ENCODE data around the gene DAGLB.
A peak's percentile ranks its signal among the peaks of the same experiment; 100 is the strongest.
"Not testable (repeated sequence)": the region's sequence is repeated elsewhere in the genome, so short reads cannot be mapped to it uniquely, and the experiment has no call there.

DAGLB gene

DNA sequence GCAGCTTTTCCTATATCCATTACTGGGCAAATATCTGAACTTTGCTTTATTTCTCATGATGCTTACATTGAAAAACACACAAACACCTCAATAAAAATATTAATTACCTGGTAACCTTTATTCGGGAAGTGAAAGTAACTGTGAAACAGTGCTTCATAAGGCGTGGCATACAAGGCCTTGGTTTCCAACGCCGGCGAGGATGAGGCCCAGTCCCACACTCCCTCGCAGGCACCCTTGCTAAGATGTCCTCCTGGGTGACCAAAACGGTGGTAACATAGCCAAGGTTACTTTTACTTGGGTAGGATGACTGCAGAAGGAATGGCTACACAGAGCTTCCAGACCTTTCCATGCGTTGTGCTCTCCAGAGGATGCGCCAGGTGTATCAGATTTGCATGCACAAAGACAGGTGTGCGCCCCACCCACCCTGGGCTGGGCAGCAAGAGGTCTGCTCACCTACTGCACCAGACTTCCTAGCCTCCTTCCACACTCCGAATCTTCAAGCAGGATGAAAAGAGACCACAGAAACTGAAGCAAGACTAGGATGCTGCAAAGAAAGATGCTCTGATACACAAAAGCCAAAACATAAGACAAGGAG, 13.3 kb upstream of the DAGLB start:
- no peak for DNase-seq

DNA sequence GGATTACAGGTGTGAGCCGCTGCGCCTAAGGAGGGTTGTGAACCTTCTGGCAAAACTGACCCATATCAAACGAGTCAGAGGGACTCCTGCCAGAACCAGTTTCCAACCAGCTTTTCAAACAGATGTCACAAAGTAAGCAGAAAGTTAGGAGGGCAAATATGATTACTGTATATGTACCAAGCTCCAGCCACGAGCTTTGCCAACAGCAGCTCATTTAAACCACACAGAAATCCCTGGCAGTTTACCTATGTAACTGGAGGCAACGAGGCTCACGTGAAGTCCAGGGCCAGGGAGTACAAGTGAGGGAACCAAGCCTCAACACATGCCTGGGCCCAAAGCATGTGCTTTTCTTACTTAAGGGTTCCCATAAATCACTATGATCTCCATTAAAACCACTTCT, 12.5 kb upstream of the DAGLB start:
- no peak for DNase-seq

DNA sequence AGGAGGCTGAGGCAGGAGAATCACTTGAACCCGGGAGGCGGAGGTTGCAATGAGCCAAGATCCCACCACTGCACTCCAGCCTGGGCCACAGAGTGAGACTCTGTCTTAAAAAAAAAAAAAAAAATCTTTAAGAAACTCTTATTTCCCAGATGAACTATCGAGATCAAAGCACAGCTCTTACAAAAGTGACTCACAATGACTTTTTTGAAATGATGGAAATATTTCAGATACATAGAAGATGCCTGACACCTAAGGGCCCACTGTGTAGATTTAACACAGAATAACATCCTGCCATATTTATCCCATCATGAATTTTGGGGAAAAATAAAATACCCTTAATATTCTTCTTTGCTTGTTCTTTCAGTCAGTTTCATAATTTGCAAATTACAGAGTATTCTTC, 10.9 kb upstream of the DAGLB start:
- DNase-seq = not testable (repeated sequence)

DNA sequence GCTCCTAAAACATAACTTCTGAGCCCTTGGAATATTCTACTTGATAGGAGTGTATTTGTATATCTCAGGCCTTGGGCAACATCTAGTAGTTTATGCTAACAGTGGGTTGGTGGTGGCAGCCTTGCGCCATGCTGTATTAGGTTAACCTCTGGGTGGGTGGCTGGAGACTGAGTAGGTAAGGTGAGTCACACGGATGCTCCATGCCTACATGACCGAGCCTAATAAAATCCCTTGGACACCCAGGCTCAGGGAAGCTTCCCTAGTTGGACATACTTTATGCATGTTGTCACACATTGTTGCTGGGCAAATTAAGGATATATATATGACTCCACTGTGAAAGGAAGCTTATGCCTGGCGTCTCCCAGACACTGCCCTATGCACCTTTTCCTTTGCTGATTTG, 6.0 kb upstream of the DAGLB start:
- DNase-seq = no peak

DNA sequence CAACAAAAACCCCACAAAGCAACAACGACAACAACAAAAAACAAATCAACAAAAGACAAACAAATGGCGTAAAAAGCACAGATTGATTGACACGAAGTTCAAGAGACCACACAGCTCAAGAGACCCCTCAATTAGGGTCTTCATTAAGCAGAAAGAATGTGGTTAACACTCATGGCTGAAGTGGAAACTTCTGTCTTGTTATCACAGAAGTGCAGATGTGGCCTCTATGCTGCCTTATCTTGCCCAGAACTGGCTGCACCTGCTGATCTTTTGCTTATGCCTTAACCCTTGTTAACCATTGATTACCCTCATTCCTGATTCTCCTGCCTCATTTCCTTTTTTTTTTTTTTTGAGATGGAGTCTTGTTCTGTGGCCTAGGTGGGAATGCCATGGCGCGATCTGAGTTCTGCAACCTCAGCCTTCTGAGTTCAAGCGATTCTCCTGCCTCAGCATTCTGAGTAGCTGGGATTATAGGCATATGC, 3.5 kb upstream of the DAGLB start:
- no peak for DNase-seq

DNA sequence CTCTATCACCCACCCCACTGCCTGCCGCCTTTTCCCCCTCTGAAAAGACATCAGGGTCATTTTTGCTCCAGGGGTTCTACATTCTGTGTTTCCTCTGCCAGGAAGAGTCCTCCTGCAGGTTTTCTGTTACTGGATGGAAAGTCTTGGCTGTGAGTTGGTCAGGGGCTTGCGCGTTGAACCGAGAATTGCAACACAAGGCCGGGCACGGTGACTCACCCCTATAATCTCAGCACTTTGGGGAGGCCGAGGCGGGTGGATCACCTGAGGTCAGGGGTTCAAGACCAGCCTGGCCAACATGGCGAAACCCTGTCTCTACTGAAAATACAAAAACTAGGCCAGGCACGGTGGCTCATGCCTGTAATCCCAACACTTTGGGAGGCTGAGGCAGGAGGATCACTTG, 2.8 kb upstream of the DAGLB start:
- not testable (repeated sequence) for DNase-seq

DNA sequence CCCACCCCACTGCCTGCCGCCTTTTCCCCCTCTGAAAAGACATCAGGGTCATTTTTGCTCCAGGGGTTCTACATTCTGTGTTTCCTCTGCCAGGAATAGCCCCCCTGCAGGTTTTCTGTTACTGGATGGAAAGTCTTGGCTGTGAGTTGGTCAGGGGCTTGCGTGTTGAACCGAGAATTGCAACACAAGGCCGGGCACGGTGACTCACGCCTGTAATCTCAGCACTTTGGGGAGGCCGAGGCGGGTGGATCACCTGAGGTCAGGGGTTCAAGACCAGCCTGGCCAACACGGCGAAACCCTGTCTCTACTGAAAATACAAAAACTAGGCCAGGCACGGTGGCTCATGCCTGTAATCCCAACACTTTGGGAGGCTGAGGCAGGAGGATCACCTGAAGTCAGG, 2.1 kb upstream of the DAGLB start:
- DNase-seq = not testable (repeated sequence)

DNA sequence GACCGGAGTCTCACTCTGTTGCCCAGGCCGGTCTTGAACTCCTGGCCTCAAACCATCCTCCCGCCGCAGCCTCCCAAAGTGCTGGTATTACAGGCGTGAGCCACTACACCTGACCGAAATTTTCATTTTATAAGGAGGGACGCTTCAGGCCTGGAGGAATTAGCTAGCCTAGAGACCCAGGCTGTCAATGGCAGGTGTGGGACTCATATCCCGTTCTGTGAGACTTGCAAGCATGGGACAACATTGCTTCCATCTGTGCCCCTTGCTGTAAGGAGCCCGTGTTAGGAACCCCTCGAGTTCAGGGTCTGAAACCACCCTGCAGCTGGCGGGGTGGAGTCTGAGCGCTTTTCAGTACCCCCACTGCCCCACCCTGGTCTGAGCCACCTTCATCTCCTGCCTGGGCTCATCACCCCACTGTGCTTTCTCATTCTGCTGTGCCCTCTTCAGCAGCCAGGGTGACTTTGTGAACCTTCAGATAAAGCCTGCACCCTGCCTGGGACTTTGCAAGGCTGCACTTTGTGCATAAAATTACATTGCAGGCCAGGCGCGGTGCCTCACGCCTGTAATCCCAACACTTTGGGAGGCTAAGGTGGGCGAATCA, 1.3 kb upstream of the DAGLB start:
- no peak for DNase-seq

DNA sequence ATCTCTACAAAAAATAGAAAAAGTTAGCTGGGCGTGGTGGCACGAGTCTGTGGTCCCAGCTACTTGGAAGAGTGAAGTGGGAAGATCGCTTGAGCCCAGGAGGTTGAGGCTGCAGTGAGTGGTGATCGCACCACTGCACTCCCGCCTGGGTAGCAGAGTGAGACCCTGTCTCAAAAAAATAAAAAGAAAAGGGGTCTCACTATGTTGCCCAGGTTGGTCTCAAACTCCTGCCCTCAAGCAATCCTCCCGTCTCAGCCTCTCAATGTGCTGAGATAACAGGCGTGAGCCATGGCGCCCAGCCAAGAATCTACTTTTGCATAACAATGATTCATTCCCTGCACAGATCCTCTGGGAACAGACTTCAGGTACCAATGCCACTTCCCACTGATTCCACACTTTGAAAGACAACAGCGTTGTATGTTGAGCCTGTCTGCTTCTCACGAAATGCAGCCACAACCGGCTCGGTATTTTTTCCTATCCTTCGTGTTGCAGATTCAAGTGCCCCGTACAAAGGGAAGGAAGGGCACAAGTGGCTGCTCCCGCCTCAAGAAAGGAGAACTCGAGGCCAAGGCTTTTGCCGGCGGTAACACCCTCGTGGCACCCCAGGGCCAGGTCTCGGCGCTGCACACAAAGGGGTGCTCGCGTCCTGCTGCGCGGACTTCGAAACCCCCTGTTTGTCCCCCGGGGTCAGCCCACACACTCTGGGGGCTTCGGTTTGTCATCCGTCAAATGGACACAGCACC, 745 bp downstream of the DAGLB start:
- peak; percentile 39 for DNase-seq

DNA sequence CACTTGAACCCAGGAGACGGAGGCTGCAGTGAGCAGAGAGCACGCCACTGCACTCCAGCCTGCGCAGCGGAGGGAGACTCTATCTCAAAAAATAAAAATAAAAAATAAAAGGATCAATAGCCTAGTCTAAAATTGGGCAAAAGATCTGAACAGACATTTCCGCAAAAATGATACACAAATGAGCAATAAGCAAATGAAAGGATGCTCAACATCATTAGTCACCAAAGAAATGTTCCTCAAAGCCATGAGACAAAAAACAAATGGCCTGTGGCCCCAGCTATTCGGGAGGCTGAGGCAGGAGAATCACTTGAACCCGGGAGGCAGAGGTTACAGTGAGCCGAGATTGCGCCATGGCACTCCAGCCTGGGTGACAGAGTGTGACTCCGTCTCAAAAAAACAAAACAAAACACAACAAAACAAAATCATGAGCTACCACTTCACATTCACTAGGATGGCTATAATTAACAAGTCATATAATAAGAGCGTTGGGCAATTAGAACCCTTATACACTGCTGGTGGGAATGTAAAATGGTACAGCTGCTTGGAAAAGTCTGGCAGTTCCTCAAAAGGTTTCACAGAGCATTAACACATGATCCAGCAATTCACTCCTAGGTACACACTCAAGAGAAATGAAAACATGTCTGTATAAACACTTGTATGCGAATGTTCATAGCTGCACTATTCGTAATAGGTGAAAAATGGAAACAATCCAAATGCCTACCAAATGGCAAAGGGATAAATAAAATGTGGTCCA, 3.1 kb downstream of the DAGLB start:
- DNase-seq = no peak

DNA sequence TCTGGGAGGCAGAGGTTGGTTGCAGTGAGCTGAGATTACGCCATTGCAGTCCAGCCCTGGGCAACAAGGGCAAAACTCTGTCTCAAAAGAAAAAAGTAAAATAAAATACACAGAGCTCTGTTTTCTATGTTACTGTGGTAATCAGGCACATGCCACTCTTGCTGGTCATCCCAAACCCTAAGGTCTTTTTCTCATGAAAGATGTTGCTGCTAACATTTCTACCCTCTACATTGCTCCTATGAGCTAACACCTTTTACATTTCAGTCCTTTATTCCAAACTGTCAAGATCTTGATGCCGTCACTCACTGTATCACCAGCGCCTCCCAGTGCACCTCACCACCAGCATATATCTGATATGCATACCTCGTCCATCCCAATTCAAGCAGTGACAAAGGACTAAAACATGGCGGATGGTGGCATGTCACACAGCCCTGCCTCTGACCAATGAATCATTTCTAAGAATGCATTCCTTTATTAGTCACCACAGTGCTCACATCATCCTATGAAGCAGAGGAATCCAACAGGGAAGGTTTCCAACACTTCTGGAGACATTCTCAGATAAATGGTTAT, 4.3 kb downstream of the DAGLB start:
- no peak for DNase-seq

DNA sequence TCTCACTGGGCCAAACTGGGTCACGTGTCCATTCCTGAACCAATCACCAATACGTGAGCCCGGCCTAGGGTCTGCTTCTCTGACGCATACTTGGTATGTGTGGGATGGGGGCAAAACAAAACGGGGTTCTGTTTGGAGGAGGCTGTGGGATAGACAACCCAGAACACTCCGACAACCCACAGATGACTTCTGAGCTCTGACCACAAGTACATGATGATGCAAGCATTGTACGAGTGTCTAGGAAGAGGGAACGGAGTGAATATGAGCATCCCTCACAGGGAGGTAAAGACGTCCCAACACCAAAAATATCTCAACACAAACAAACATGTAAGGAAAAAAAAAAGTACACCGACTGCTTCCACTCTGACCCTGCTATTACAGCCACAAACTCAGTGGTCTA, 5.6 kb downstream of the DAGLB start:
- no peak for DNase-seq

DNA sequence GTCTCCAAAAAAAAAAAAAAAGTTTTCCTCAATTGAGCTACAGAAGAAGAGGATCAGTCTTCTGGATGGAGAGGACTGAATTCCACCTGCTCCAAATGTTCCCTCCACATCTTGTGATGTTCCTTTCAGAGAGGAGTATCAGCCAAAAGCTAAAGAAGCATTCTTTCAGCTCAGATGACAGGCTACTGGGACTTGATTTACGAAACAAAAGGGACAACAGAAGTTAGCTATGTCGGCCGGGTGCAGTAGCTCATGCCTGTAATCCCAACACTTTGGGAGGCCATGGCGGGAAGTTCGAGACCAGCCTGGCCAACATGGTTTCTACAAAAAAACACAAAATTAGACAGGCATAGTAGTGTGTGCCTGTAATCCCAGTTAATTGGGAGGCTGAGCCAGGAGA, 7.4 kb downstream of the DAGLB start:
- DNase-seq = no peak

DNA sequence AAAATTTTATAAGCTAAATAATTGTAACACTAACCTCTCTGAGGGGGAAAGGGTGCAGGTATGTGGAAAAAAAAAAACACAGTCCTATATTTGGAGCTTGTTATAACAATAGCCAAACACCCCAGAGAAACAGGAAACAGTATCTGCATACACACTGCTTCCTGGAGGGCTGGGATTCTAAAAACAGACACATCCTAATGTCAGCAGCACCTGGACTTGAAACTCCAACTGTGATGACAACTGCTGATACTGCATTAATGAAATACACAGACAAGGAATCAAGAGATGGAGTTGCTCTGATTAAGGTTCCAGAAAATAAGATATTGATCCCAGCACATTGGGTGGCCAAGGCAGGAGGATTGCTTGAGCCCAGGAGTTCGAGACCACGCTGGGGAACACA, 9.3 kb downstream of the DAGLB start:
- DNase-seq = no peak

DNA sequence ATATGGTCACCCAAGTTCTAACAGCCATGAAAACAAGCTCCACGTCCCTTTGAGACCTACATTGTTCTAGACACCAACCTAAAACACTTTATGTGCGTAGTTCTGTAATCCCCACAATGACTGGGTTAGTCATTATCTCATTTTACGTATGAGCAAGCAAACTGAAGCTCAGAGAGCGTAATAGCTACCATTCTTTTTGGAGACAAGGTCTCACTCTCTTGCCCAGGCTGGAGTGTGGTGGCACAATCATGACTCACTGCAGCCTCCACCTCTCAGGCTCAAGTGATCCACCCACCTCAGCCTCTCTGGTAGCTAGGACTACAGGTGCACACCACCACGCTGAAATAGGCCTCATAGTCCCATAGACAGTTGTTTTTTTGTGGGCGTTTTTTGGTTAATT, 10.5 kb downstream of the DAGLB start:
- peak; percentile 40 for DNase-seq

DNA sequence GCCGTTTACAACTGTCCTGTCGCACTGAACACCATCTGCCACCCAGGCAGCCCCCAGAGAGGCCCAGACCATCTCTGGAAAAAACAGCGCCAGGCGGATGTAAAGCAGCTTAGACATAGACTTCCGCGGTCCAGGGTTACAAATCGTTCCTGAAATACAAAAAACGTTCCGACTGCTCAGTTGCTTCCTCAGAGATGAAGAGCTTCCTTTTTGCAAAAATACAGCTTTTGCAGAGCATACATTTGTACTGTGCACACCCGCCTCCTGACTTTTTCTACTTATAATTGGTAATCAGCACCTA, 11.4 kb downstream of the DAGLB start:
- DNase-seq = peak; percentile 17

DNA sequence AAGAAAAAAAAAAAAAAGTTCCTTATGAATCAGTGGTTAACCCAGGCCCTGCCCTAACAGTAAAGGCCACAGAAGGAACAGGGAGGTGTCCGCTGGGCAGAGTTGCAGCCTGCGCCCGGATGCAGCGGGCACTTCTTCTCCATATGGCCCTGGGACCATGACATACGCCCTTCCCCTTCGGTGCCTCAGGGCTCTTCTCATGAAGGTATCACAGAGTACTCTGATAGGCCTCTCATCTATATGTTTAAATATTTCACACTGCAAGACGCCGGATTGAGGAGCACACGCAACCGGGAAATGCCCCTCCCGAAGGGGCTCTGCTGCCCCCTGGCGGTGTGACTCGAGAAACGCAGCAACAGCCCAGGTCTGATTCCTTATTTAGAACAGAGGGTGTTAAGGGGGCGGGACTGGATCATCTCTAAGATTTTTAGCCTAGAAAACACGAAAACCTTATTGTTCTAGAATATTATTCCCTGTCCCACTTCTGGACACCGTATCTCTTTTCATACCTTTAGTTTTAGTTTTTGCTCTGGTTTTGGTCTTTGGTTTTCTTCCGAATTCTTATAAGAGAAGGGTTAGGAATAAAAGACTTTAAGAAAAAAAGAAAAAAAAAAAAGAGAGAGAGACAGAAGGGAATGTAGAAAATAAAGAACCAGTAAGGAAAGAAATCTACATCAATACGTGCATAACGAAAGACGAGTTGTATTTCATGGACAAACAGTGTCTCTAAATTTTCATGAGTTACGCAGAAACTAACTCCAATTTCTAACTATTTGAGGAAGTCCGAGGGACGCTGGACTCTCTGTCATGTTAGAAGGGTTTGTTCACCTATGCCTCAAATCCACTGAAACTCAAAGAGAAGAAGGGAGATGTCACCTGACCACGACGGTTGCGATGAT, 12.0 kb downstream of the DAGLB start:
- peak; percentile 87 for DNase-seq

DNA sequence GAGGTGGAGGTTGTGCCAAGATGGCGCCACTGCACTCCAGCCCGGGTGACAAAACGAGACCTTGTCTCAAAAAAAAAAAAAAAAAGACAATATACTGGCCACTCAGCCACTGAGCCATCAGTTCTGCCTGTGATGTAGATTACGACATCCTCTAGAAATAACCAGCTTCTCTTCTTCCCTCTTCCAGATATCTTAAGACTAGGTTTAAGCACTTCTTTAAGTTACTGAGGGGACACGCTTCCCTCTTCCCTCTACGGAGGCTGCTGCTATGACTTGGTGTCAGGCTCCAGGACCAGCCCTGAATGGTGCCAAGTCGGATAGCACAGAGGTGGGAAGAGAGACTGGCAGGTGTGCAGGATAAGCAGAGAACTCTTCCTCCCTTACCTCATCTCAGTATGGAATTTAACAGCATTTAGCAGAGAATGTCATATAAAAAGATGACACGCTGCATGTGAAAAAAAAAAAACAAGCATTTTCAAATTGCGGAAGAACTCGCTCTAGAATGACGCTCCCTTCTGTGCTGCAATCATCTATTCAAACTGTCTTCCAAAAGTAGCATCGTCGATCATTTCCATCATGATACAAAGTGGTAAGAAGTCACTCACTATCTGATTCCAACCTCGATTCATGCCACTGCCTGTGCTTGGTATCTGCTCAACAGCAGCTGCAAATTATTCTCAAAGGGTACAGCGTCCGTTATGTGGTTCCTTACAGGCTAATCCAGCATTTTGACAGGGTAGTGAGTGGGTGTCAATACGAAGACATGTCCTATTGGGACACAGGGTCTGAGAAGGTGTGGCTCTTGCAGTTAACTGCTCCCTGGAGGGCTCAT, 13.8 kb downstream of the DAGLB start:
- no peak for DNase-seq

DNA sequence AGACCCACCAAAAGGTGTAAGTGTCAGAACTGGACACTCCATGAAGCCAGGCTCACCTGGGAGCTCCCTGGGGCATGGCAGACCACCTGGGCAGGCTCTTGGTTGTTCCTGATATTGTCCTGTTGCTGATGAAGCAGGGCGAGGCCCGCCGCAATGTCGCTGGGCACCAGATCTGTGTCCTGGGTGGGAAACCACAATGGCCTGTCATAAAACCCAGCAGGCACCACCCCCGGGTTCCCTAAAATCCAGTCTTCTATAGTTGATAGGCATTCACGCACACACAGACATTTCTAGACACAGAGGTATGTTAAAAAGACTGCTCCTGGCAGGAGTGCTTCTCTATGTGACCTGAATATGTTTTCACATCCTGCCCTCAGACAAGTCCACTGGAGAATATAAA, 15.0 kb downstream of the DAGLB start:
- DNase-seq = no peak

DNA sequence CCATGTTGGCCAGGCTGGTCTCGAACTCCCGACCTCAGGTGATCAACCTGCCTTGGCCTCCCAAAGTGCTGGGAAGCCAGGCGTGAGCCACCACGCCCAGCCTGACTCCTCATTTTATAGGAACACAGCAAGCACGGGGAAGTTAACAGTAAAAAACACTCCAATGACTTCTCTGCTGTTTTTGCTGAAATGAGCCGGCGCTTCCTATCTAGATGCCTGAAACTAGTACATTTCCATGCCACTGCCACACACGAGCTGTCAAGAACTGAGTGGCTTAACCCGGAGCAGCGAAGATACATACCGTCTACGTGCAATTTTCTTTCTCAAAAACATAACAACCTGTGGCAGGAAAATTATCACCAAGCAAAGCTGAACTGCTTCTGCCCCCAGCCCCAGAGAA, 16.8 kb downstream of the DAGLB start:
- DNase-seq = no peak

DNA sequence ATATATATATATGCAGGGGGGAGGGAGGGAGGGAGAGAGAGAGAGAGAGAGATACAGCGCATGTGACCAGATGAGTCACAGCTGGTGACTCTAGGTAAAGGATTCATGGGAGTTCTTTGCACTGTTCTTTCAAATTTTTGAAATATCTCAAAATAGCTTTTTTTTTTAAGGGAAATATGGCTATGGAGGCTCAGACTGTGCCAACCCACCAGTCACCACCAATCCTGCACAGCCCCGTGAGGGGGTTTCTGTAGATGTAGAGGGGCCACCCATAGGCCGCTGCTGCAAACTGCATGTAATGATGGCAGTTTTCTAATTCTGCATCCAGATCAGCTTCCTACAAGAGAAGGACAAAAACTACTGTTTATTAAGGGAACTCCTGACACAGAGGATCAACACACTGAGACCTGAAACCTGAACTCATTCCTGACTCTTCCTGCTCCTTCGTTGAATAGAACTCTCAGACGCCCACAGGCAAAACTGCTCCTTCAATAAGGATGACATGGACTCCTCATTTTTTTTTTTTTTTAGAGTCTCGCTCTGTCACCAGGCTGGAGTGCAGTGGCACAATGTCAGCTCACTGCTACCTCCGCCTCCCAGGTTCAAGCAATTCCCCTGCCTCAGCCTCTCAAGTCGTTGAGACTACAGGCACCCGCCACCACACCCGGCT, 17.3 kb downstream of the DAGLB start:
- DNase-seq = no peak
